Cardiac atrium fibroblast (primary cell): Measurements from ENCODE around the gene SFTA2. TPM values are rescaled to one million over a fixed set of nuclear protein-coding genes. Genes with fewer than 3 reads are reported as not detected.

Experiments
- total RNA-seq: library from RNA; depleted of rRNA; stranded (reverse); fragments of >200 nt; gene quantifications from 2 replicates; pipeline ENCODE4 v1.2.3, GENCODE V29; 2015

The SFTA2 gene
- not detected in 2 replicates for total RNA-seq

GRCh38 chr6:30931969-30932645 lies at the start of gene SFTA2:
SFTA2 (minus strand) TSS chr6:30932170; CDS start chr6:30932096, 74 bp downstream.

GRCh38 chr6:30940361-30940986 lies 8.5 kb upstream of the SFTA2 start, which contains the start of gene MUCL3:
MUCL3 (plus strand) TSS chr6:30940973; CDS start chr6:30941000, 27 bp downstream.

GRCh38 chr6:30914076-30914853 lies 17.7 kb downstream of the SFTA2 start, which contains the start of gene VARS2:
VARS2 (plus strand) TSS chr6:30914238; CDS start chr6:30914837, 599 bp downstream.

GRCh38 chr6:30907758-30908591 lies 24.0 kb downstream of the SFTA2 start, which contains the start of gene GTF2H4:
GTF2H4 (plus strand) TSS chr6:30908207.

DNA sequence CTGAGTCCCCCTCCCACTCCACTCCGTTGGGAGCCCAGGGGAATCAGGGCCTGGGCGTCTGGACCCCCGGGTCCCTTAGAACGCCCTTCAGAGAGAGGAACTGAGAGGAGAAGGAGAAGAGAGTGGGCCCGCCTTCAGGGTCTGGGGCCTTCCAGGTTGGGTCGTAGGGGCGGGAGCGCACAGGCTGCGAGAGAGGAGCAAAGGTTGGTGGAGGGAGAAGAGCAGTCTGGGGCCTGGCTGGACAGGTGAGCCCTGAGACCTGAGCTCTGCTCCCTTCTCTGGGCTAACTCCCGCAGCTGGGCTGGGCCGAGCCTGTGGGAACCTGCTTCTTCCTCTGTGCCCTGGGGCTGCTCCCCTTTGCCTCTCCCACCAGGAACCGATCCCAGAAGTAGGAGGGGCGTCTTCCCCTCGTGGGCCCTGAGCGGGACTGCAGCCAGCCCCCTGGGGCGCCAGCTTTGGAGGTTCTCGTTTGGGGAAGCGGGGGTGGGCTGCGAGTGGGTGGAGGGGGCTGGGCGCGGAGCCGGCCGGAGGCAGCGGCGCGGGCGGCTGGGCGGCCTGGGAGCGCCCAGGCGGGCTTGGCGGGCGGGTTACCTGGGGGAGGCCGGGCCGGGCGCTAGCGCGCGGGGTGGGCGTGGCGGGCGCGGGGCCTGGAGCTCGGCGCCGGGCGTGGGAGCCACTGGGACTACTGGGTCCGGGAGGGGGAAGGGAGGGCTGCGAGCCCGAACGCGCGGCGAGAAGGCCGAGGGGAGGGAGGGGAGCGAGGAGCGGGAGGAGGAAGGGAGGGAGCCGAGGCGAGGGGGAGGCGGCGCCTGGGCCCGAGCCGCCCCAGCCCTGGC lies 48.1 kb downstream of the SFTA2 start, which contains the start of gene DDR1:
Gene DDR1 (plus strand): TSS at position 835 of the 836 bp plus-strand sequence. CDS start 4,211 bp downstream, outside the sequence.

Other genes with a start within 250 kb of the SFTA2 start
- 56.3 and 76.8 TPM in 2 replicates for gene PPP1R18, start 245.5 kb downstream of the SFTA2 start, total RNA-seq
- gene NRM, start 241.2 kb downstream of the SFTA2 start, total RNA-seq, result 8.5 and 9.6 TPM in 2 replicates
- 9.1 and 15.3 TPM in 2 replicates for gene MDC1, start 214.9 kb downstream of the SFTA2 start, total RNA-seq
- 519 and 546 TPM in 2 replicates for gene TUBB, start 211.8 kb downstream of the SFTA2 start, total RNA-seq
- 91.0 and 118 TPM in 2 replicates for gene FLOT1, start 189.5 kb downstream of the SFTA2 start, total RNA-seq
- 188 and 222 TPM in 2 replicates for gene IER3, start 187.6 kb downstream of the SFTA2 start, total RNA-seq
- 30.7 and 36.5 TPM in 2 replicates for gene DDR1, start 47.7 kb downstream of the SFTA2 start, total RNA-seq
- gene GTF2H4, start 24.0 kb downstream of the SFTA2 start, total RNA-seq, result 7.6 and 13.2 TPM in 2 replicates
- gene VARS2, start 17.9 kb downstream of the SFTA2 start, total RNA-seq, result 6.8 and 7.9 TPM in 2 replicates
- not detected in 2 replicates for gene MUCL3, start 8.8 kb upstream of the SFTA2 start, total RNA-seq
- not detected in 2 replicates for gene MUC21, start 51.5 kb upstream of the SFTA2 start, total RNA-seq
- gene MUC22, start 78.3 kb upstream of the SFTA2 start, total RNA-seq, result not detected in 2 replicates
- not detected in 2 replicates for gene C6orf15, start 180.4 kb upstream of the SFTA2 start, total RNA-seq
- 0.16 and 1.1 TPM in 2 replicates for gene PSORS1C1, start 182.6 kb upstream of the SFTA2 start, total RNA-seq
- gene CDSN, start 188.3 kb upstream of the SFTA2 start, total RNA-seq, result not detected in 2 replicates
- not detected in 2 replicates for gene PSORS1C2, start 206.9 kb upstream of the SFTA2 start, total RNA-seq
- gene CCHCR1, start 225.6 kb upstream of the SFTA2 start, total RNA-seq, result 15.7 and 21.7 TPM in 2 replicates
- gene TCF19, start 226.4 kb upstream of the SFTA2 start, total RNA-seq, result 7.0 and 11.0 TPM in 2 replicates
- gene POU5F1, start 238.5 kb upstream of the SFTA2 start, total RNA-seq, result not detected in 2 replicates